Bronchial epithelial cell (primary cell): ENCODE measurements around the gene AP2B1. TPM values are rescaled to one million over a fixed set of nuclear protein-coding genes. Genes with fewer than 3 reads are reported as not detected.

ENCODE experiments used
- DNase-seq: peaks from one replicate; pipeline ENCODE4 v3.0.0-alpha.2; 2010; ENCODE audit warnings: low read depth
- FAIRE-seq: peaks from 2 replicates; lab custom pipeline; 2011; peaks lifted over from hg19 to GRCh38; lab: Jason Lieb, UNC
- H3K27me3 ChIP-seq: 2 replicates; pipeline ENCODE4 v1.5.1; 2011; ENCODE audit warnings: low read length; ENCODE audit not compliant: control insufficient read depth, insufficient read depth
- H3K36me3 ChIP-seq: 2 replicates; pipeline ENCODE4 v1.5.1; 2011; ENCODE audit warnings: low read length; ENCODE audit not compliant: control insufficient read depth, insufficient read depth
- H3K4me3 ChIP-seq: 2 replicates; pipeline ENCODE4 v1.5.1; 2011; ENCODE audit warnings: mild to moderate bottlenecking, low read depth, low read length, control low read depth
- total RNA-seq: library from RNA; depleted of rRNA; stranded (reverse); fragments of >200 nt; gene quantifications from 2 replicates; pipeline ENCODE4 v1.2.1, GENCODE V29; 2014
- TF ChIP-seq, protein P1 (sequence below): IDR thresholded peaks from 2 replicates; pipeline ENCODE4 v1.5.1; 2011; ENCODE audit warnings: mild to moderate bottlenecking, moderate library complexity, low read length, control low read depth, inconsistent platforms; ENCODE audit not compliant: insufficient read depth, severe bottlenecking

AP2B1 gene
- total RNA-seq, 1 donor from 2014 or later, result 50.8 TPM

DNA sequence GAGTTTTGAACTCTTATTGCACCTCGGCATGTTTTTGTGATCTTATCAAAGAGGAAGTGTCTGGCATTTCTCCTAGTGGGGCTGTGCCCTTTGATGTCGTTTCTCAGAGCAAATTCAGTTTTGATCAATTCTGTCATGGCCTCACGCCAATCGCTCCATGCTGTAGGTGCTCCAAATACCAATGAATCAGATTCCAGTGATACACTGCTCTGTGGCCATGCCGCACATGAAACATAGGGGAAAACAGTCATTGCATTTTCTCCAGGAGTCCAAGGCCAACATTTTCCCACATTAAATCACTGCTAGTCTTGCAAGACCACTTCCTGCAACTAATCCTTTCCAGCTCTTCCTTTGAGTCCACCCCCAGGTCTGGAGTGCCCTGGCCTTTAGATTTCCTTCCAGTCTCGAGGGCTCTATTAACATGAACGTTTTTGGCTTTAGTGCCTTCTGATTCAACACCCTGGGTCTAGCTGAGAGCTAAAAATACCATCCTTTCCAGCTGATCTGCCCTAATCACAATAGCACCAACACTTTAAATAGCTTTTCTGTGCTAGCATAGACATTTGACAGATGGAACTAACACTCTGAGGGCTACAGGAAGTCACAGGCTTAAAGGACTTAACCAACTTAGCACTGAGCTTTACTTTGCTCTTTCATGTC lies 126.1 kb downstream of the AP2B1 start:
- peaks cover 11% of the 10 kb centered on the region for H3K36me3 ChIP-seq
- DNase-seq (no peak), FAIRE-seq (no peak)
- H3K27me3 ChIP-seq, result no peaks in the 10 kb centered on the region
- no peak overlapping the region for H3K4me3 ChIP-seq
- TF ChIP-seq, protein P1, sequence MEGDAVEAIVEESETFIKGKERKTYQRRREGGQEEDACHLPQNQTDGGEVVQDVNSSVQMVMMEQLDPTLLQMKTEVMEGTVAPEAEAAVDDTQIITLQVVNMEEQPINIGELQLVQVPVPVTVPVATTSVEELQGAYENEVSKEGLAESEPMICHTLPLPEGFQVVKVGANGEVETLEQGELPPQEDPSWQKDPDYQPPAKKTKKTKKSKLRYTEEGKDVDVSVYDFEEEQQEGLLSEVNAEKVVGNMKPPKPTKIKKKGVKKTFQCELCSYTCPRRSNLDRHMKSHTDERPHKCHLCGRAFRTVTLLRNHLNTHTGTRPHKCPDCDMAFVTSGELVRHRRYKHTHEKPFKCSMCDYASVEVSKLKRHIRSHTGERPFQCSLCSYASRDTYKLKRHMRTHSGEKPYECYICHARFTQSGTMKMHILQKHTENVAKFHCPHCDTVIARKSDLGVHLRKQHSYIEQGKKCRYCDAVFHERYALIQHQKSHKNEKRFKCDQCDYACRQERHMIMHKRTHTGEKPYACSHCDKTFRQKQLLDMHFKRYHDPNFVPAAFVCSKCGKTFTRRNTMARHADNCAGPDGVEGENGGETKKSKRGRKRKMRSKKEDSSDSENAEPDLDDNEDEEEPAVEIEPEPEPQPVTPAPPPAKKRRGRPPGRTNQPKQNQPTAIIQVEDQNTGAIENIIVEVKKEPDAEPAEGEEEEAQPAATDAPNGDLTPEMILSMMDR, result no peak

DNA sequence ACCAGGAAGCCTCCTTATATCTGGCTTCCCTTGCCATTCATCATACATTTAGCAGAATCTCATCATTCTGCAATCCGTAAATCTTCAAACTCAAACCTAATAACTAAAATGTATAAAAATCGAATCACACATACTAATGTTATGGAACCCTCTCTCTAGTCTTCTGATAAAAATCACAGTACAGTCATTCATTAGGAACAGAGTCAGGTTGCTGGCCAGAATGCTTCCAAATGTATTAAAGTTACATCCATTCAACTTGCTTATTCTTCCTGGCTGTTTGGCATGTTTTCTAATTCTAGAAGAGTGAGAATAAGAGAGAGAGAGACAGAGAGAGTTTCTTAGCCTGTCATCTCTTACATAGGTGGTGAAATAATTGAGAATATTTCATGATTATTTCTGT lies 127.9 kb downstream of the AP2B1 start:
- FAIRE-seq (no peak), DNase-seq (no peak)
- H3K4me3 ChIP-seq, result no peak overlapping the region
- no peaks in the 10 kb centered on the region for H3K27me3 ChIP-seq
- TF ChIP-seq, protein P1, result no peak
- peaks cover 10% of the 10 kb centered on the region for H3K36me3 ChIP-seq

DNA sequence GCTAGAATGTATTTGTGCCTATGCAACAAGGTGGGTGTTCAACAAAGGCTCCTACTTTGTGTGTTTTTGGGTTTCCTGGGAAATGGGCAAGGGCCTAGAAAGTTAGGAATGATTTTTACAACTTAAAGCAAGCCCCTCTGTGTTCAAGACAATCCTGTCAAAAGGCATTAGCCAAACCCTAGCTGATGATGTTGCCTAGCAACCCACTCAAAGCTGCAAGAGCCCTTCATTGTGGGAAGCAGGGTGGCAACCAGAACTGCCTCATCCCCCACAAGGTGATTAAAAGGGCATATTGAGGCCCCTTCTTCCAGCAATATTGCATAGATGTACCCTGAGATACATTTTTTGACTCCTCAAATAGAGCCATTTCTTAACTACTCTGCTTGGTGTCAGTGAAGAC lies 128.3 kb downstream of the AP2B1 start:
- Histone ChIP-seq H3K4me3 (no peak overlapping the region), H3K27me3 (no peaks in the 10 kb centered on the region), H3K36me3 (peaks cover 10% of the 10 kb centered on the region)
- TF ChIP-seq, protein P1, result no peak
- DNase-seq (no peak), FAIRE-seq (no peak)

- FAIRE-seq, result no peak
- Histone ChIP-seq H3K27me3 (no peaks in the 10 kb centered on the region), H3K36me3 (peaks cover 6% of the 10 kb centered on the region), H3K4me3 (no peak overlapping the region)
- TF ChIP-seq, protein P1, result no peak
- DNase-seq, result no peak
These were observed 129.1 kb downstream of the AP2B1 start for GRCh38 chr17:35716173-35716572.

GRCh38 chr17:35716897-35717465 lies 129.9 kb downstream of the AP2B1 start:
- Histone ChIP-seq H3K36me3 (peaks cover 5% of the 10 kb centered on the region), H3K27me3 (no peaks in the 10 kb centered on the region), H3K4me3 (no peak overlapping the region)
- FAIRE-seq (no peak), DNase-seq (no peak)
- TF ChIP-seq, protein P1, result no peak

DNA sequence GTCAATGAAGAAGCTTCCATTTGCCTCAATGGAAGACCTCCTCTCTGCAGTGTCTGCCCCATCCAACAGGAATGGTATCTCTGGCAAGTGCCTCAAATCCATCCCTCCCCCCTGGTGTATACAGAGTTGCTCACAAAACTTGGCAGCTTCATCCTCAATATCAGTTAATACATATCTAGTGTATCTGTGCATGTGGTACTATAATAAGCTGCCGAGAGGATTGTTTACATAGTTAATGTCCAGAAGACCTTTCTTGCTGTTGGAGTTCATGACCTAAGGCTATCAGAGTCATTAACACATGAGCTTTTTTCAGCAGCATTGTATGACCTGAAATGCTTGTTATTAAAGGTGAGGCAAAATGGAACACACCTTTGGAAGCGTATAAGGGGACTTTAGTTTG lies 130.4 kb downstream of the AP2B1 start:
- DNase-seq, result no peak
- TF ChIP-seq, protein P1, result no peak
- Histone ChIP-seq H3K36me3 (peaks cover 5% of the 10 kb centered on the region), H3K27me3 (no peaks in the 10 kb centered on the region), H3K4me3 (no peak overlapping the region)
- no peak for FAIRE-seq
